Ovary (tissue), 3 donors: Measurements from ENCODE around the gene SRRM3.

Source experiments
- CTCF ChIP-seq, 3 donors: fragments of 450-650 bp in 2 of 3; fragments of 200-600 bp in 1 of 3; IDR thresholded peaks; one replicate each; pipeline versions ENCODE4 v1.5.1 to v1.8.0; 2016 to 2022; ENCODE audit warnings: antibody characterized with exemption in 3 of 3, mild to moderate bottlenecking in 1 of 3
- POLR2A ChIP-seq: fragments of 450-650 bp; IDR thresholded peaks from one replicate; pipeline ENCODE4 v1.6.1; 2017; ENCODE audit warnings: antibody characterized with exemption, mild to moderate bottlenecking, moderate library complexity
- donor health status: DM: no; HTN: no; CAD: no.

- TF ChIP-seq CTCF (IDR thresholded peaks at IDR 0.05): no peak
- no peak for TF ChIP-seq POLR2A
These were observed 90.5 kb downstream of the SRRM3 start for GRCh38 chr7:76292213-76292573.
